Transverse colon (tissue), 4 donors: Measurements from ENCODE around the gene C16orf89.

Source experiments
- EP300 ChIP-seq: sonication (generic); formaldehyde crosslinking; IDR thresholded peaks from one replicate; pipeline ENCODE4 v1.6.1; 2017; ENCODE audit warnings: antibody characterized with exemption, low read depth
- POLR2A ChIP-seq: fragments of 450-650 bp; IDR thresholded peaks from one replicate; pipeline ENCODE4 v1.6.1; 2016; ENCODE audit warnings: antibody characterized with exemption, mild to moderate bottlenecking, moderate library complexity
- POLR2AphosphoS5 ChIP-seq, 3 donors: sonication (generic); formaldehyde crosslinking; IDR thresholded peaks; one replicate each; pipeline ENCODE4 v1.6.1; 2016; ENCODE audit warnings: antibody characterized with exemption in 3 of 3
- TF ChIP-seq, protein P1 (sequence below), 5 experiments: fragments of 200-600 bp in 3 of 5; fragments of 450-650 bp in 2 of 5; sonication (generic) in 3 of 5; IDR thresholded peaks; 1 replicate in 2 of 5; 2 replicates in 3 of 5; pipeline ENCODE4 v1.5.1; 2016 to 2017; ENCODE audit warnings: antibody characterized with exemption in 5 of 5, inconsistent platforms in 3 of 5, mild to moderate bottlenecking in 2 of 5, moderate library complexity in 1 of 5

DNA sequence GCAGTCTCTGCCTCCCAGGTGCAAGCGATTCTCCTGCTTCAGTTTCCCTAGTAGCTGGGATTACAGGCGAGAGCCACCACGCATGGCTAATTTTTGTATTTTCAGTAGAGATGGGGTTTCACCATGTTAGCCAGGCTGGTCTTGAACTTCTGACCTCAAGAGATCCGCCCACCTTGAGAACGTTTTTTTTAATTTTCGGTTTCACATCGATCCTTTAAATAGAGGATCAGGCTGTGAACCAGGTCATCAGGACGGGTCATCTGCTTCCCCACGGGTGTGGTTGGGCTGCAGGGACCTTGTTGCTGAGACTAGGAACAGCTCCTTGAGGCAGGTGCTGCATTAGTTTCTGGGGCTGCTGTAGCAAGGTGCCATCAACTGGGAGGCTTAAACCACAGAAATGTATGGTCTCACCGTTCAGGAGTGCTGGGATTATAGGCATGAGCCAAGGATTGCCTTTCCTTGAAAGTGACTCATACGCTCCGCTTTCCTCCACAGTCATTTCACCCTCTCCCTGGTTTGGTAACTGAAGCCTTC lies 24.1 kb downstream of the C16orf89 start:
- TF ChIP-seq POLR2A (no peak), EP300 (no peak), POLR2AphosphoS5 (IDR thresholded peaks at IDR 0.05) (no peak)
- TF ChIP-seq, protein P1, sequence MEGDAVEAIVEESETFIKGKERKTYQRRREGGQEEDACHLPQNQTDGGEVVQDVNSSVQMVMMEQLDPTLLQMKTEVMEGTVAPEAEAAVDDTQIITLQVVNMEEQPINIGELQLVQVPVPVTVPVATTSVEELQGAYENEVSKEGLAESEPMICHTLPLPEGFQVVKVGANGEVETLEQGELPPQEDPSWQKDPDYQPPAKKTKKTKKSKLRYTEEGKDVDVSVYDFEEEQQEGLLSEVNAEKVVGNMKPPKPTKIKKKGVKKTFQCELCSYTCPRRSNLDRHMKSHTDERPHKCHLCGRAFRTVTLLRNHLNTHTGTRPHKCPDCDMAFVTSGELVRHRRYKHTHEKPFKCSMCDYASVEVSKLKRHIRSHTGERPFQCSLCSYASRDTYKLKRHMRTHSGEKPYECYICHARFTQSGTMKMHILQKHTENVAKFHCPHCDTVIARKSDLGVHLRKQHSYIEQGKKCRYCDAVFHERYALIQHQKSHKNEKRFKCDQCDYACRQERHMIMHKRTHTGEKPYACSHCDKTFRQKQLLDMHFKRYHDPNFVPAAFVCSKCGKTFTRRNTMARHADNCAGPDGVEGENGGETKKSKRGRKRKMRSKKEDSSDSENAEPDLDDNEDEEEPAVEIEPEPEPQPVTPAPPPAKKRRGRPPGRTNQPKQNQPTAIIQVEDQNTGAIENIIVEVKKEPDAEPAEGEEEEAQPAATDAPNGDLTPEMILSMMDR (IDR thresholded peaks at IDR 0.05), result no peak
